Central memory CD8-positive, alpha-beta T cell (primary cell): Measurements from ENCODE around the gene NIPAL3.
A peak's percentile ranks its signal among the peaks of the same experiment; 100 is the strongest.
"Not testable (repeated sequence)": the region's sequence is repeated elsewhere in the genome, so short reads cannot be mapped to it uniquely, and the experiment has no call there.

Source experiments
- ATAC-seq: fragments of 150-1000 bp; cut with Tn5 transposase; replicated peaks from 2 replicates; pipeline ENCODE4 v1.10.0; 2022; ENCODE audit warnings: mild to moderate bottlenecking, moderate FRiP score, moderate number of reproducible peaks; ENCODE audit not compliant: poor library complexity, severe bottlenecking; ENCODE audit errors: extremely low read depth
- DNase-seq, 2 donors: peaks; one replicate each; pipeline ENCODE4 v3.0.0; 2021; ENCODE audit warnings: low spot score in 2 of 2
- H3K27ac Mint-ChIP-seq: one replicate; pipeline ENCODE4 v1.8.0; 2022; ENCODE audit warnings: low read depth, mild to moderate bottlenecking, moderate library complexity, mixed read lengths
- H3K27me3 Mint-ChIP-seq: one replicate; pipeline ENCODE4 v1.8.0; 2022; ENCODE audit warnings: mixed read lengths
- H3K36me3 Mint-ChIP-seq: one replicate; pipeline ENCODE4 v1.8.0; 2022; ENCODE audit warnings: mild to moderate bottlenecking, moderate library complexity, mixed read lengths; ENCODE audit not compliant: insufficient read depth
- H3K4me1 Mint-ChIP-seq: one replicate; pipeline ENCODE4 v1.8.0; 2022; ENCODE audit warnings: mixed read lengths
- H3K4me3 Mint-ChIP-seq: one replicate; pipeline ENCODE4 v1.8.0; 2022; ENCODE audit warnings: mild to moderate bottlenecking, moderate library complexity, mixed read lengths
- H3K9me3 Mint-ChIP-seq: one replicate; pipeline ENCODE4 v1.8.0; 2022; ENCODE audit warnings: mixed read lengths

The NIPAL3 gene

DNA sequence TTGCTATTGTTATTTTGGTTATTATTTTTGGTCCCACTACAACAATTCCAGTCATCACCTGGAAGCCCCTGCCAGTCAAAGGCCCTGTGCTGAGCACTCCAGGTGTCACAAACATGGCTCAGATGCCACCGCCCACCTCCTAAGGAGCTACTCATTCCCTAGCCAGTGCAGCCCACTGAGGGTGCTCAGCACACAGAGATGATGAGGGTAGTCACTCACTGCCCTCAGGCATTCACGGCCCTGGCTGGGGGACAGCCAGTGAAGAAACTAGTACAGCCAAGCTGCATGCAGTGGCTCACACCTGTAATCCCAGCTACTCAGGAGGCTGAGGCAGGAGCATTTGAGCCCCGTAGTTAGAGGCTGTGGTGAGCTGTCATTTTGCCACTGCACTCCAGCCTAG, 42.3 kb downstream of the NIPAL3 start:
- no peaks in the 10 kb centered on the region for H3K4me1 Mint-ChIP-seq
- H3K27me3 Mint-ChIP-seq = no peaks in the 10 kb centered on the region
- H3K27ac Mint-ChIP-seq = no peak overlapping the region
- DNase-seq = no peak
- no peak overlapping the region for H3K4me3 Mint-ChIP-seq
- peaks cover 46% of the 10 kb centered on the region for H3K36me3 Mint-ChIP-seq
- ATAC-seq = no peak
- no peaks in the 10 kb centered on the region for H3K9me3 Mint-ChIP-seq

- Mint-ChIP-seq H3K27ac (peak overlapping the region; percentile 63), H3K36me3 (peaks cover 48% of the 10 kb centered on the region), H3K27me3 (no peaks in the 10 kb centered on the region), H3K4me3 (no peak overlapping the region), H3K9me3 (no peaks in the 10 kb centered on the region), H3K4me1 (no peaks in the 10 kb centered on the region)
- DNase-seq (no peak), ATAC-seq (no peak)
These were observed 44.1 kb downstream of the NIPAL3 start for GRCh38 chr1:24459551-24460266.

- not testable (repeated sequence) for ATAC-seq, H3K9me3 Mint-ChIP-seq, H3K27ac Mint-ChIP-seq, H3K4me3 Mint-ChIP-seq, DNase-seq, H3K4me1 Mint-ChIP-seq, H3K27me3 Mint-ChIP-seq
- peaks cover 49% of the 10 kb centered on the region for H3K36me3 Mint-ChIP-seq
These were observed 46.5 kb downstream of the NIPAL3 start for GRCh38 chr1:24462128-24462527.

DNA sequence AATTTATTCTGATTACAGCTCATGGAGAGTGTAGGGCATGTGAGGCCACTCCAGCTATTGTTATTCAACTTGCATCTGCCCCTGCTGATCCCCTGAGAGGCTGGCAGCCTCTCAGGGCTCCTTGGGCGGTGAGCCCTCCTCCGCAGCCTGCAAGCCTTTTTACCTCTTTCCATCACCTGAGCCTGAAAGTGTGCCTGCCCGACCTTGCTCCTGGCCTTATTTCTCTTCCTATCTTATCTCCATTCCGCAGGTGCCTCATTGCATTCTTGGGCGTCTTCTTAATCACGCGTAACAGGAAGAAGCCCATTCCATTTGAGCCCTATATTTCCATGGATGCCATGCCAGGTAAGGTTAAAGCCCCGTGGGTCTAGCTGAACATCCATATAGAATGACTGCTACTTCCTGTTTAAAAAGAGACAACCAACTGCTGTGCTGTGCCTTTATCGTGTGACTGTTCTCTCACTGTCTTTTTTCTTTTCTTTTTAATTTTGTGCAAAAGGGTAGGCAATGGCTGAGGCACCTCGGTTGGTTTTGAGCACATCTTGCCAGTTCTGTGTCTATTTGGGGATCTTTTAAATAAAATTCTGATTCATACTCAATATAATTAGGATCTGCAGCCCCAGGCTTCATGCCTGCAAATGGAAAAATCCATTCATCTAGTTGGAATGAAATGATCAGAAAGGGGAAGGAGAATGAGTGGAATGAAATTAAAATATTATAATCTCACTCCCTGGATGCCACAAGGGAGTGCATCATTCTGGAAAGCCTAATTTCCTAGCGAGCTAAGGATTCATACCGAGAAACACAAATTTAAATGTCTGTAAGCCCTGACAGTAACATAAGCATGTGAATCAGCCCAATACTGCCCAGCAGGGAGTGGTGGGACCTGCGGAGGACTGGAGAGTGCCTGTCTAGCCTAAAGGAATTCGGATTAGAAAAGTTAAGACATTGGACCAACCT, 48.5 kb downstream of the NIPAL3 start:
- no peak for DNase-seq
- H3K27me3 Mint-ChIP-seq = no peaks in the 10 kb centered on the region
- peaks cover 5% of the 10 kb centered on the region for H3K4me1 Mint-ChIP-seq
- ATAC-seq = no peak
- no peak overlapping the region for H3K4me3 Mint-ChIP-seq
- no peaks in the 10 kb centered on the region for H3K9me3 Mint-ChIP-seq
- H3K36me3 Mint-ChIP-seq = peaks cover 37% of the 10 kb centered on the region
- no peak overlapping the region for H3K27ac Mint-ChIP-seq

DNA sequence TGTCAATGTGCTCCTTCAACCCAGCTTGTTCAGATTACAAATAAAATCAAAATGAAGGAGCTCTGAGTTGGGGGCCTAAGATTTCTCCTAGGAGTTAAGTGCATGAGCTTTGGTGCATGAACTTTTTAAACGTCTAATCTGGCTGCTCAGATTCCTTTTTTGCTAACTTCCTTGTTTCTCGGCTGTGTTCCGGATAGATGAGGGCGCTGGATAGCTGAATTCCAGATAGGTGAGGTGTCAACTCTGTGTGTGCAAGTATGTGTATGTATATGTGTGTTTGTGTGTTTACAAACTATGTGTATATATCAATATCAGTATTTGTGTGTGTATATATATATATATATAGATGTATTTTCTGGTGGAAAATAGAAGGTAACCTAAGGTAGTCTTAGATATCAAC, 49.5 kb downstream of the NIPAL3 start:
- no peak overlapping the region for H3K27ac Mint-ChIP-seq
- DNase-seq = no peak
- H3K4me3 Mint-ChIP-seq = no peak overlapping the region
- peaks cover 30% of the 10 kb centered on the region for H3K36me3 Mint-ChIP-seq
- H3K27me3 Mint-ChIP-seq = no peaks in the 10 kb centered on the region
- ATAC-seq = no peak
- peaks cover 5% of the 10 kb centered on the region for H3K4me1 Mint-ChIP-seq
- H3K9me3 Mint-ChIP-seq = no peaks in the 10 kb centered on the region

- no peak for ATAC-seq
- DNase-seq = no peak
- Mint-ChIP-seq H3K9me3 (no peaks in the 10 kb centered on the region), H3K4me3 (no peak overlapping the region), H3K27me3 (no peaks in the 10 kb centered on the region), H3K4me1 (peaks cover 5% of the 10 kb centered on the region), H3K27ac (no peak overlapping the region), H3K36me3 (peaks cover 28% of the 10 kb centered on the region)
These were observed 50.0 kb downstream of the NIPAL3 start for GRCh38 chr1:24465638-24466037.

- Mint-ChIP-seq H3K36me3 (peaks cover 21% of the 10 kb centered on the region), H3K27me3 (no peaks in the 10 kb centered on the region), H3K27ac (no peak overlapping the region), H3K9me3 (no peaks in the 10 kb centered on the region), H3K4me3 (no peak overlapping the region), H3K4me1 (peaks cover 5% of the 10 kb centered on the region)
- no peak for ATAC-seq
- DNase-seq = no peak
These were observed 53.2 kb downstream of the NIPAL3 start for GRCh38 chr1:24468685-24469316.

DNA sequence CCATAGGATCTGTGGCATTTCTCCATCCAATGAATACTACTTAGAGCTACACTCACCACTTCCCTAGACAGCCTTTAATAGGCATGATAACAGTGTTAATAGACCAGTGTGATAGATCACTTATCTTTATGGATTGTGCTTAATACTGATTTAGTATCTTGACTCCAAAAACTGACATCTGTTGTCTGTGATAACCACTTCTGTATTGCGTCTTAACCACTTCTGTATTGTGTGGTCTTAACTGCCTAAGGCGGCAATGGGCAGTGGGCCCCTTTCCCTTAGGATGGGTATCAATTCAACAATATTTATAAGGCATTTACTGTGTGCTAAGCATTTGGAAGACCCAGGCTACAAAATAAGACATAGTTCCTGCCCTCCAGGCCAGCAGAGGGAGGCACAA, 55.0 kb downstream of the NIPAL3 start:
- DNase-seq (no peak), ATAC-seq (no peak)
- Mint-ChIP-seq H3K4me3 (no peak overlapping the region), H3K27ac (peak overlapping the region; percentile 79), H3K36me3 (peaks cover 13% of the 10 kb centered on the region), H3K9me3 (no peaks in the 10 kb centered on the region), H3K4me1 (no peaks in the 10 kb centered on the region), H3K27me3 (no peaks in the 10 kb centered on the region)

- Mint-ChIP-seq H3K4me3 (no peak overlapping the region), H3K27ac (no peak overlapping the region), H3K4me1 (no peaks in the 10 kb centered on the region), H3K9me3 (no peaks in the 10 kb centered on the region), H3K27me3 (no peaks in the 10 kb centered on the region), H3K36me3 (peaks cover 3% of the 10 kb centered on the region)
- no peak for DNase-seq
- ATAC-seq = no peak
These were observed 57.1 kb downstream of the NIPAL3 start for GRCh38 chr1:24472527-24473251.

DNA sequence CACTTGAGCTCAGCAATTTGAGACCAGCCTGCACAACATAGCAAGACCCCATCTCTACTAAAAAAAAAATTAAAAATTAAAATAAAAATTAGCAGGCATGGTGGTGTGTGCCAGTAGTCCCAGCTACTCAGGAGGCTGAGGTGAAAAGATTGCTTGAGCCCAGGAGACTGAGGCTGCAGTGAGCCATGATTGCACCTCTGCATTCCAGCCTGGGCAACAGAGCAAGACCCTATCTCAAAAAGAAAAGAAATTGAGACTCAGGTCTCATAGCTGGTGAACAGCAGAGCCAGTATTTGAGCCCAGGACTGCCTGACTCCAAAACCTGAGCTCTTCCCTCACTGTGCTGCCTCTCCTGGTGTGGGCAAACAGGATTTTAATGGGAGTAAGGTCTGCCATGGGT, 58.6 kb downstream of the NIPAL3 start:
- H3K9me3 Mint-ChIP-seq = no peaks in the 10 kb centered on the region
- H3K27me3 Mint-ChIP-seq = no peaks in the 10 kb centered on the region
- ATAC-seq (no peak), DNase-seq (no peak)
- no peak overlapping the region for H3K4me3 Mint-ChIP-seq
- H3K4me1 Mint-ChIP-seq = no peaks in the 10 kb centered on the region
- no peak overlapping the region for H3K27ac Mint-ChIP-seq
- H3K36me3 Mint-ChIP-seq = peaks cover 3% of the 10 kb centered on the region

- no peak for DNase-seq
- Mint-ChIP-seq H3K4me1 (no peaks in the 10 kb centered on the region), H3K27me3 (no peaks in the 10 kb centered on the region), H3K9me3 (no peaks in the 10 kb centered on the region), H3K27ac (no peak overlapping the region), H3K36me3 (peaks cover 3% of the 10 kb centered on the region), H3K4me3 (no peak overlapping the region)
- no peak for ATAC-seq
These were observed 60.1 kb downstream of the NIPAL3 start for GRCh38 chr1:24475700-24476099.

GRCh38 chr1:24476571-24476970, 61.0 kb downstream of the NIPAL3 start:
- no peak overlapping the region for H3K27ac Mint-ChIP-seq
- H3K9me3 Mint-ChIP-seq = no peaks in the 10 kb centered on the region
- ATAC-seq = no peak

More at GRCh38 chr1:24476571-24476970, 61.0 kb downstream of the NIPAL3 start:
- no peak for DNase-seq
- Mint-ChIP-seq H3K36me3 (peaks cover 3% of the 10 kb centered on the region), H3K27me3 (no peaks in the 10 kb centered on the region), H3K4me1 (peaks cover 8% of the 10 kb centered on the region), H3K4me3 (no peak overlapping the region)
